CD4-positive, alpha-beta memory T cell (primary cell): ENCODE data around the gene SCRN1. TPM values are rescaled to one million over a fixed set of nuclear protein-coding genes. Genes with fewer than 3 reads are reported as not detected.

Source experiments
- CTCF ChIA-PET: fragments of 350-600 bp; sonication (Branson Sonifier 250); formaldehyde crosslinking; loops from one replicate; lab custom pipeline; 2021; ENCODE audit warnings: inconsistent platforms; ENCODE audit not compliant: partially characterized antibody; lab: Charles Lee
- POLR2A ChIA-PET: fragments of 350-600 bp; sonication (Branson Sonifier 250); formaldehyde crosslinking; loops from one replicate; lab custom pipeline; 2021; ENCODE audit not compliant: partially characterized antibody; lab: Charles Lee
- DNase-seq, 5 donors: peaks; one replicate each; pipeline versions ENCODE4 v3.0.0 to v3.0.0-alpha.2; 2020 to 2022; ENCODE audit warnings: mixed read lengths in 1 of 5
- H3K27ac ChIP-seq: one replicate; pipeline ENCODE4 v1.7.0; 2013; ENCODE audit warnings: low read depth, low read length
- H3K27me3 ChIP-seq: 2 replicates; pipeline ENCODE4 v1.7.0; 2013; ENCODE audit warnings: mild to moderate bottlenecking, low read length, moderate library complexity; ENCODE audit not compliant: insufficient read depth
- H3K36me3 ChIP-seq: 2 replicates; pipeline ENCODE4 v1.7.0; 2013; ENCODE audit warnings: mild to moderate bottlenecking, low read length, moderate library complexity; ENCODE audit not compliant: insufficient read depth
- H3K4me1 ChIP-seq: 2 replicates; pipeline ENCODE4 v1.7.0; 2013; ENCODE audit warnings: mild to moderate bottlenecking, low read length, moderate library complexity; ENCODE audit not compliant: insufficient read depth
- H3K4me3 ChIP-seq, 2 donors: one replicate each; pipeline ENCODE4 v1.7.0; 2013; ENCODE audit warnings: low read length in 2 of 2, mild to moderate bottlenecking in 1 of 2
- H3K9me3 ChIP-seq, 2 donors: one replicate each; pipeline ENCODE4 v1.7.0; 2013; ENCODE audit warnings: low read length in 2 of 2, control low read depth in 1 of 2; ENCODE audit not compliant: control insufficient read depth in 1 of 2
- H3K27ac Mint-ChIP-seq, 7 donors: one replicate each; pipeline ENCODE4 v1.8.0; 2020 to 2021; ENCODE audit warnings: mixed read lengths in 7 of 7, mild to moderate bottlenecking in 6 of 7, inconsistent platforms in 3 of 7, moderate library complexity in 3 of 7
- H3K27me3 Mint-ChIP-seq, 2 donors: one replicate each; pipeline ENCODE4 v1.8.0; 2020 to 2021; ENCODE audit warnings: mixed read lengths in 2 of 2
- H3K36me3 Mint-ChIP-seq, 2 donors: one replicate each; pipeline ENCODE4 v1.8.0; 2020 to 2021; ENCODE audit warnings: mixed read lengths in 2 of 2, inconsistent platforms in 1 of 2, mild to moderate bottlenecking in 1 of 2
- H3K4me1 Mint-ChIP-seq, 4 donors: one replicate each; pipeline ENCODE4 v1.8.0; 2020 to 2021; ENCODE audit warnings: mixed read lengths in 4 of 4, mild to moderate bottlenecking in 1 of 4
- H3K4me3 Mint-ChIP-seq, 8 donors: one replicate each; pipeline ENCODE4 v1.8.0; 2020 to 2021; ENCODE audit warnings: mixed read lengths in 8 of 8, mild to moderate bottlenecking in 7 of 8, moderate library complexity in 6 of 8, inconsistent platforms in 3 of 8
- H3K9me3 Mint-ChIP-seq, 8 donors: one replicate each; pipeline ENCODE4 v1.8.0; 2020 to 2021; ENCODE audit warnings: mixed read lengths in 8 of 8, mild to moderate bottlenecking in 5 of 8, inconsistent platforms in 3 of 8, moderate library complexity in 1 of 8
- intact Hi-C: fragments of 100-400 bp; cut with micrococcal nuclease; formaldehyde crosslinking; loops from one replicate; pipeline ENCODE4 v1.15.1; 2023
- polyA plus RNA-seq, 2 donors: library from polyadenylated mRNA; unstranded; fragments of 300-500 nt; fragmentation: Illumina TruSeq; gene quantifications; one replicate each; pipeline ENCODE4 v1.2.3, GENCODE V29; 2021
- total RNA-seq, 2 experiments: library from RNA; stranded (reverse); gene quantifications; one replicate each; pipeline ENCODE4 v1.2.3, GENCODE V29; 2021

SCRN1 gene
- total and polyA plus RNA-seq, 4 experiments from 2014 or later: 2.0 to 2.9 (median 2.4) TPM

GRCh38 chr7:29884399-29885272, 105.0 kb downstream of the SCRN1 start:
- Histone ChIP-seq H3K27ac (no peak overlapping the region), H3K4me3 (no peak overlapping the region), H3K36me3 (no peaks in the 10 kb centered on the region), H3K4me1 (no peaks in the 10 kb centered on the region), H3K9me3 (no peaks in the 10 kb centered on the region), H3K27me3 (no peaks in the 10 kb centered on the region)
- POLR2A ChIA-PET: no interaction called here
- Mint-ChIP-seq H3K4me1 (peaks cover 0 to 8% (median 4%) of the 10 kb centered on the region in 4 donors), H3K36me3 (no peaks in the 10 kb centered on the region), H3K4me3 (peak overlapping the region in 4 of 8 donors; percentile 17 to 54 (median 40)), H3K27ac (no peak overlapping the region), H3K27me3 (peaks cover 13 to 17% of the 10 kb centered on the region in 2 donors), H3K9me3 (peaks cover 0 to 2% (median 0%) of the 10 kb centered on the region in 8 donors)
- CTCF ChIA-PET: interaction anchor here (1.6 kb wide), 1 partner anchor 33 kb away, joined by 3 read pairs; no protein-coding TSS in a partner anchor
- intact Hi-C loops: no loop called here
- DNase-seq: no peak

DNA sequence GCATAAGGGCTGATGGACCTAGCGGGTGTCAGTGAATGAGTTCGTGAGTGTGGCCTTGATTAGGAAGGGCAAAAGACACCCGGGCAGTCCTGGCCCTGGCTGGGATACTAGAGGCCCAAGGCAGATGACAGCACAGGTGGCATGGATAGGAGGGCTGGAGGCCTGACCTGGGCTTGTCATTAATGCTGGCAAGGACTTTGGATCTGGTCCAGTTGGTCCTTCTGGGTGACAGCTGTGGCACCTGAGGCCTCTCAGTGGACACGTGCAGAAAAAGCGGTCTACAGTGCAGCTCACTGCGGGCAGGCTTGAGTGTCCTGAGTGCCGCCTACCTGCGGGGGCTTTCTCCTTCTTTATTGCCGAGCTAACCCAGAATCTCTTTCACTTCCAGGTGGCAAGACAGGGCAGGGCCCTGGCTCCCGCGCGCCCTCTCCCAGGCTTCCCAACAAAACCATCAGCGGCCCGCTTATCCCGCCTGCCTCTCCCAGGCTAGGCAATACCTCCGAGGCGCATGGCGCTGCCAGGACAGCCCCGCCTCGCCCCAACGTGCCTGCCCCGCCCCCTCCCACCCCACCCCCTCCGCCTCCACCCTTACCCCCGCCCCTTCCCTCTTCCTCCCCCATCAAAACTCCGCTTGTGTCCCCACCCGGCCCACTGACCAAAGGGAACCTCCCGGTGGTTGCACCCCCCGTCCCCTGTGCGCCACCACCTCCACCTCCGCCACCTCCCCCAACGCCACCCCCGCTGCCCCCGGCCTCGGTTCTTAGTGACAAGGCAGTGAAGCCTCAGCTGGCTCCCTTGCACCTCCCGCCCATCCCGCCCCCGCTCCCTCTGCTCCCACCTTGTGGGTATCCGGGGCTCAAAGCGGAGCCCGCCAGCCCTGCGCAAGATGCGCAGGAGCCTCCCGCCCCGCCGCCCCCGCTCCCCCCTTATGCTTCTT, 105.9 kb downstream of the SCRN1 start:
- CTCF ChIA-PET: no interaction called here
- DNase-seq: no peak
- H3K4me3 ChIP-seq: no peak overlapping the region

DNA sequence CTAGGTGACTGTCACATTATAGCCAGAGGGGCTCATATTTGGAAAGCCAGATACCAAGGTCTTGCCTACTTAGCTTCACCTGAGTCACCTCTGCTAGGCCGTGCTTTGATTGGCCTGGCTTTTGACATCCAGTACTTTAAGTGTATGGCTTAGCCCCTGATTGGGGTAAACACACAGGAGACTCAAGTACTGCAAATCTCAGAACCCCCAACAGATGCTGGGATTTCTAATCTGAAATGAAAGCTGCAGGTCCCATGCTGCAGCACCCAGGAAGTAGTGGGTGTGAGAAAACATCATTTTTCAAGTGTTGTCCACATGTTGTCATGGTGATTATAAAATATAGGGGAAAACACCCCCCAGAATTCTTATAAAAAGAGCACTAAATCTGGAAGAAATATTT, 107.1 kb downstream of the SCRN1 start:
- no peak for DNase-seq
- CTCF ChIA-PET: no interaction called here

More for the DNA sequence above, 105.9 kb downstream of the SCRN1 start:
- H3K9me3 Mint-ChIP-seq: peaks cover 0 to 2% (median 0%) of the 10 kb centered on the region in 8 donors
- peak overlapping the region in 4 of 8 donors; percentile 4 to 57 (median 44) for H3K4me3 Mint-ChIP-seq
- H3K27ac Mint-ChIP-seq: no peak overlapping the region
- no peaks in the 10 kb centered on the region for H3K27me3 ChIP-seq
- H3K36me3 ChIP-seq: no peaks in the 10 kb centered on the region
- intact Hi-C loops: no loop called here
- POLR2A ChIA-PET: no interaction called here
- H3K36me3 Mint-ChIP-seq: no peaks in the 10 kb centered on the region
- H3K4me1 ChIP-seq: no peaks in the 10 kb centered on the region
- H3K27ac ChIP-seq: no peak overlapping the region
- H3K9me3 ChIP-seq: no peaks in the 10 kb centered on the region
- peaks cover 12 to 17% of the 10 kb centered on the region in 2 donors for H3K27me3 Mint-ChIP-seq
- H3K4me1 Mint-ChIP-seq: peaks cover 0 to 8% (median 4%) of the 10 kb centered on the region in 4 donors

GRCh38 chr7:29881724-29882123, 107.9 kb downstream of the SCRN1 start:
- CTCF ChIA-PET: no interaction called here
- POLR2A ChIA-PET: no interaction called here

More for the DNA sequence above, 107.1 kb downstream of the SCRN1 start:
- POLR2A ChIA-PET: no interaction called here
- no peaks in the 10 kb centered on the region for H3K9me3 ChIP-seq
- H3K27me3 Mint-ChIP-seq: peaks cover 12 to 17% of the 10 kb centered on the region in 2 donors
- H3K27me3 ChIP-seq: no peaks in the 10 kb centered on the region
- no peak overlapping the region for H3K4me3 ChIP-seq
- no peak overlapping the region for H3K27ac ChIP-seq
- H3K9me3 Mint-ChIP-seq: no peaks in the 10 kb centered on the region
- intact Hi-C loops: no loop called here
- H3K4me1 Mint-ChIP-seq: peaks cover 3 to 8% (median 5%) of the 10 kb centered on the region in 4 donors
- no peak overlapping the region for H3K4me3 Mint-ChIP-seq
- H3K36me3 Mint-ChIP-seq: no peaks in the 10 kb centered on the region
- H3K27ac Mint-ChIP-seq: no peak overlapping the region
- H3K4me1 ChIP-seq: no peaks in the 10 kb centered on the region
- H3K36me3 ChIP-seq: no peaks in the 10 kb centered on the region

DNA sequence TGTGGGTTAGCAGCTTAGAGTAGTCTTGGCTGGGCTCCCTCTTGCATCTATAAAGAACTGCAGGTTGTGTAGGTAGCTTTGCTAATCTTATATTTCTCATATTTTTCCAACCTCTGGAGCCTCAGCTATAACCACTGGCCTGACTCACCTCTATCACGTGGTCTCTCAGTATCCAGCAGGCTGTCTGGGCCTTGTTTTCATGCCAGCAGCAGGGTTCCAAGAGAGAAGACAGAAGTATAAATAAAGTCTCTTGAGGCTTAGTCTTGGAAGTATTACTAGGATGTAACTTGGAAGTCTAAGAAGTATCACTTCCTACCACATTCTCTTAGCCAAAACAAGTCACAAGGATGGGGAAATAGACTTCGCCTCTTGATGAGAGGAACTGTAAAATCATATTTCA, 110.0 kb downstream of the SCRN1 start:
- H3K9me3 Mint-ChIP-seq: no peaks in the 10 kb centered on the region
- H3K4me3 Mint-ChIP-seq: no peak overlapping the region
- H3K27me3 Mint-ChIP-seq: peaks cover 13 to 18% of the 10 kb centered on the region in 2 donors
- ChIA-PET POLR2A (no interaction called here), CTCF (interaction anchor here (1.0 to 3.7 kb wide), 4 partner anchors 15 to 399 kb away, joined by 3 to 31 read pairs (median 6); no protein-coding TSS in a partner anchor)
- H3K4me1 ChIP-seq: no peaks in the 10 kb centered on the region
- no peaks in the 10 kb centered on the region for H3K9me3 ChIP-seq
- H3K27me3 ChIP-seq: no peaks in the 10 kb centered on the region
- H3K4me1 Mint-ChIP-seq: peaks cover 3 to 8% (median 5%) of the 10 kb centered on the region in 4 donors
- H3K27ac Mint-ChIP-seq: no peak overlapping the region
- H3K36me3 ChIP-seq: no peaks in the 10 kb centered on the region
- no peak overlapping the region for H3K27ac ChIP-seq
- H3K4me3 ChIP-seq: no peak overlapping the region
- intact Hi-C loops: loop anchor here (2.0 kb wide), 1 partner anchor 41 kb away; no protein-coding TSS in a partner anchor
- H3K36me3 Mint-ChIP-seq: no peaks in the 10 kb centered on the region
- no peak for DNase-seq

More at GRCh38 chr7:29881724-29882123, 107.9 kb downstream of the SCRN1 start:
- H3K27ac Mint-ChIP-seq: no peak overlapping the region
- H3K4me3 ChIP-seq: no peak overlapping the region
- H3K4me1 ChIP-seq: no peaks in the 10 kb centered on the region
- H3K4me1 Mint-ChIP-seq: peaks cover 3 to 8% (median 5%) of the 10 kb centered on the region in 4 donors
- no peak overlapping the region for H3K4me3 Mint-ChIP-seq
- H3K9me3 ChIP-seq: no peaks in the 10 kb centered on the region
- DNase-seq: no peak
- H3K36me3 Mint-ChIP-seq: no peaks in the 10 kb centered on the region
- H3K27ac ChIP-seq: no peak overlapping the region
- peaks cover 12 to 17% of the 10 kb centered on the region in 2 donors for H3K27me3 Mint-ChIP-seq
- no peaks in the 10 kb centered on the region for H3K36me3 ChIP-seq
- H3K9me3 Mint-ChIP-seq: no peaks in the 10 kb centered on the region
- H3K27me3 ChIP-seq: no peaks in the 10 kb centered on the region
- intact Hi-C loops: no loop called here

DNA sequence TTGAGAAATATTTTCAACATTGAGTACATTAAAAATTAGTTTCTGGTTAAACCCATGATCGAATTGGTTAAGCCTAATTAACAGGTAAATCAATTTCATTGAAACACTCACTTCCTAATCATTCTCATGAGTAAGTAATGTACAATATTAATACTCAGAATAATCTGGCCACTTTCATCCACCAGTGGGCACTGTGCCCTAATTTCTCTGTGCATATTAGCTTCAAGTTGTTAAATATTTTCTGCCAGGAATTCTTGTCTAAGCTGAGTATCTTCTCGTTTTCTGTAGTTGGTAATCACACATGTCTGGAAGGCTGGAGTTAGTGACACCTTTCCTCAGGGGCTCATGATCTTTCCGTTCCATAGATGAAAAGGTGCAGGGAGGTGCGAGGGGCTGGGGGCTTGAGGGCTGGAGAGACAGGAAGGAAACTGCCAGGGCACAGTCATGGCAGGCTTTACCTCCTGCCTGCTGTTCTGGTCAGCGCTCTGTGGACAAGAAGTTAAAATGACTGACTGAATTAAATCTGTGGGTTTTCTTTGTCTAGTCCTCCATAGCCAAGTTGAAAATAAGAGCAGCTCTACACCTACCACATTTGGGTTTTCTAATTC, 111.4 kb downstream of the SCRN1 start:
- Mint-ChIP-seq H3K9me3 (no peaks in the 10 kb centered on the region), H3K27ac (no peak overlapping the region), H3K4me1 (peaks cover 3 to 5% (median 3%) of the 10 kb centered on the region in 4 donors), H3K27me3 (peaks cover 9 to 18% of the 10 kb centered on the region in 2 donors), H3K36me3 (no peaks in the 10 kb centered on the region), H3K4me3 (no peak overlapping the region)
- no peaks in the 10 kb centered on the region for H3K27me3 ChIP-seq
- ChIA-PET POLR2A (no interaction called here), CTCF (interaction anchor here (0.6 to 3.7 kb wide), 7 partner anchors 14 to 686 kb away, joined by 3 to 31 read pairs (median 4); no protein-coding TSS in a partner anchor)
- no peaks in the 10 kb centered on the region for H3K36me3 ChIP-seq
- intact Hi-C loops: loop anchor here (1.0 to 2.0 kb wide), 2 partner anchors 43 to 196 kb away; no protein-coding TSS in a partner anchor
- DNase-seq: peak in 4 of 5 donors; percentile 6 to 12 (median 10)
- H3K27ac ChIP-seq: no peak overlapping the region
- H3K4me3 ChIP-seq: no peak overlapping the region
- no peaks in the 10 kb centered on the region for H3K4me1 ChIP-seq
- no peaks in the 10 kb centered on the region for H3K9me3 ChIP-seq
